A549 (cell line): ENCODE results near the gene MORF4L1. TPM values are rescaled to one million over a fixed set of nuclear protein-coding genes. Genes with fewer than 3 reads are reported as not detected.

Experiments
- ATAC-seq, 2 experiments: fragments of 200-7000 bp in 1 of 2; fragments of >200 bp in 1 of 2; cut with Nextera tagmentation in 1 of 2; cut with Tn5 transposase in 1 of 2; 3 replicates each; pipeline versions ENCODE4 v1.8.0 to v1.9.1; 2018 to 2020; ENCODE audit warnings: mild to moderate bottlenecking in 1 of 2, moderate library complexity in 1 of 2
- CTCF ChIA-PET: fragments of 300-600 bp; sonication (Branson Sonifier 250); formaldehyde crosslinking; extraction: SDS; loops from one replicate; lab custom pipeline; 2021; ENCODE audit warnings: antibody characterized with exemption, inconsistent platforms; lab: Yijun Ruan, JAX
- POLR2A ChIA-PET: fragments of 350-600 bp; formaldehyde crosslinking; extraction: SDS; loops from one replicate; lab custom pipeline; 2021; ENCODE audit warnings: antibody characterized with exemption, inconsistent platforms; lab: Yijun Ruan, JAX
- DNase-seq, 2 experiments: peaks; one replicate each; pipeline versions ENCODE4 v3.0.0 to v3.0.0-alpha.2; 2011 to 2016; ENCODE audit warnings: low read depth in 1 of 2, low spot score in 1 of 2
- FAIRE-seq: peaks from 2 replicates; lab custom pipeline; 2011; peaks lifted over from hg19 to GRCh38; lab: Jason Lieb, UNC
- H3K27ac ChIP-seq, 2 experiments: fragments of >200 bp; sonication (Bioruptor Twin); formaldehyde crosslinking; 3 replicates each; pipeline ENCODE4 v1.5.1; 2016 to 2017
- H3K4me1 ChIP-seq: fragments of >200 bp; sonication (Bioruptor Twin); formaldehyde crosslinking; 3 replicates; pipeline ENCODE4 v1.6.1; 2016
- H3K4me2 ChIP-seq: fragments of >200 bp; sonication (Bioruptor Twin); formaldehyde crosslinking; 3 replicates; pipeline ENCODE4 v1.6.1; 2016
- H3K4me3 ChIP-seq: fragments of >200 bp; sonication (Bioruptor Twin); formaldehyde crosslinking; 3 replicates; pipeline ENCODE4 v1.5.1; 2016
- H3K9me3 ChIP-seq: fragments of >200 bp; sonication (Bioruptor Twin); formaldehyde crosslinking; 3 replicates; pipeline ENCODE4 v1.6.1; 2016
- BHLHE40 ChIP-seq: IDR thresholded peaks from 2 replicates; pipeline ENCODE4 v1.6.1; 2012; ENCODE audit warnings: low read depth, low read length, inconsistent platforms
- CBX2 ChIP-seq: fragments of 200-600 bp; sonication (generic); IDR thresholded peaks from 2 replicates; pipeline ENCODE4 v1.6.1; 2016; ENCODE audit warnings: low read depth, mild to moderate bottlenecking, borderline replicate concordance
- CBX8 ChIP-seq: fragments of 200-600 bp; sonication (generic); IDR thresholded peaks from 2 replicates; pipeline ENCODE4 v1.6.1; 2016
- E2F6 ChIP-seq: IDR thresholded peaks from 2 replicates; pipeline ENCODE4 v1.6.1; 2012; ENCODE audit warnings: low read depth, borderline replicate concordance
- EHF ChIP-seq: fragments of 250-450 bp; sonication (Bioruptor Pico); IDR thresholded peaks from 2 replicates; pipeline ENCODE4 v1.5.0; 2020; ENCODE audit warnings: mild to moderate bottlenecking
- EP300 ChIP-seq, 2 experiments: fragments of >200 bp; sonication (Bioruptor Twin); formaldehyde crosslinking; IDR thresholded peaks; 2 replicates in 1 of 2; 3 replicates in 1 of 2; pipeline ENCODE4 v1.6.1; 2016 to 2017
- ESRRA ChIP-seq: fragments of 150-350 bp; IDR thresholded peaks from 2 replicates; pipeline ENCODE4 v1.6.1; 2014; ENCODE audit warnings: mild to moderate bottlenecking, low read length, borderline replicate concordance
- HDAC2 ChIP-seq: fragments of 200-600 bp; sonication (generic); IDR thresholded peaks from 2 replicates; pipeline ENCODE4 v1.6.1; 2016
- HOXA7 ChIP-seq: fragments of 250-450 bp; sonication (Bioruptor Pico); IDR thresholded peaks from 2 replicates; pipeline ENCODE4 v1.5.0; 2020; ENCODE audit warnings: mild to moderate bottlenecking, moderate library complexity
- HOXB13 ChIP-seq: fragments of 250-450 bp; sonication (Bioruptor Pico); IDR thresholded peaks from 2 replicates; pipeline ENCODE4 v1.5.0; 2020; ENCODE audit warnings: low read depth, mild to moderate bottlenecking, moderate library complexity
- JUNB ChIP-seq: fragments of >200 bp; sonication (Bioruptor Twin); formaldehyde crosslinking; IDR thresholded peaks from 2 replicates; pipeline ENCODE4 v1.6.1; 2016
- KDM5A ChIP-seq: fragments of 200-600 bp; sonication (generic); IDR thresholded peaks from 2 replicates; pipeline ENCODE4 v1.6.1; 2016; ENCODE audit warnings: antibody characterized with exemption, mild to moderate bottlenecking
- MAFK ChIP-seq: fragments of 450-650 bp; IDR thresholded peaks from 2 replicates; pipeline ENCODE4 v1.6.1; 2014; ENCODE audit not compliant: partially characterized antibody
- MAX ChIP-seq: IDR thresholded peaks from 2 replicates; pipeline ENCODE4 v1.6.1; 2012
- MAZ ChIP-seq: fragments of 150-350 bp; IDR thresholded peaks from 2 replicates; pipeline ENCODE4 v1.6.1; 2014; ENCODE audit warnings: antibody characterized with exemption, low read depth, low read length, borderline replicate concordance
- MYC ChIP-seq: IDR thresholded peaks from 2 replicates; pipeline ENCODE4 v1.6.1; 2012; ENCODE audit warnings: mild to moderate bottlenecking, inconsistent platforms, low read length, improper control_type of control experiment, borderline replicate concordance
- POLR2A ChIP-seq: IDR thresholded peaks from 2 replicates; pipeline ENCODE4 v1.6.1; 2012; ENCODE audit warnings: mild to moderate bottlenecking, low read length
- POLR2AphosphoS2 ChIP-seq: conservative IDR thresholded peaks from 2 replicates; pipeline ENCODE4 v1.6.1; 2012; ENCODE audit warnings: low read length, improper control_type of control experiment, inconsistent platforms
- RCOR1 ChIP-seq: fragments of 150-350 bp; IDR thresholded peaks from 2 replicates; pipeline ENCODE4 v1.6.1; 2014; ENCODE audit warnings: antibody characterized with exemption, low read length, low read depth
- RFX5 ChIP-seq: fragments of 450-650 bp; IDR thresholded peaks from 2 replicates; pipeline ENCODE4 v1.7.1; 2014; ENCODE audit warnings: antibody characterized with exemption, mild to moderate bottlenecking, moderate library complexity
- SREBF2 ChIP-seq: fragments of 450-650 bp; IDR thresholded peaks from 2 replicates; pipeline ENCODE4 v1.6.1; 2014; ENCODE audit warnings: mild to moderate bottlenecking, moderate library complexity
- TP53 ChIP-seq: fragments of 250-450 bp; sonication (Bioruptor Pico); IDR thresholded peaks from 2 replicates; pipeline ENCODE4 v1.5.0; 2021; ENCODE audit warnings: mild to moderate bottlenecking, moderate library complexity
- USF2 ChIP-seq: fragments of 450-650 bp; IDR thresholded peaks from 2 replicates; pipeline ENCODE4 v1.6.1; 2014; ENCODE audit warnings: antibody characterized with exemption
- ZC3H11A ChIP-seq: fragments of 450-650 bp; IDR thresholded peaks from 2 replicates; pipeline ENCODE4 v1.6.1; 2014; ENCODE audit warnings: antibody characterized with exemption, mild to moderate bottlenecking
- ZFP36 ChIP-seq: fragments of 450-650 bp; IDR thresholded peaks from 2 replicates; pipeline ENCODE4 v1.6.1; 2014; ENCODE audit warnings: borderline replicate concordance; ENCODE audit not compliant: partially characterized antibody
- WGBS: methylation state at CpG from one replicate; pipeline ENCODE4 v1.1.6; 2017; ENCODE audit errors: missing lambda C conversion rate; 5-methylcytosine and 5-hydroxymethylcytosine counted together
- polyA plus RNA-seq, 4 experiments: library from polyadenylated mRNA; depleted of rRNA in 3 of 4; stranded (reverse); fragments of >200 nt; fragmentation: RNase III in 1 of 4; extraction: RNeasy Plus Mini Kit Qiagen cat#74134 plus additional on column Dnase treatment in 1 of 4; gene quantifications; 2 replicates in 3 of 4; 3 replicates in 1 of 4; pipeline ENCODE4 v1.2.3, GENCODE V29; 2011 to 2017
- TF ChIP-seq, protein P1 (sequence below): fragments of 150-350 bp; IDR thresholded peaks from 2 replicates; pipeline ENCODE4 v1.6.1; 2014; ENCODE audit warnings: low read depth, mild to moderate bottlenecking, low read length
- TF ChIP-seq, protein P2 (sequence below): fragments of >200 bp; sonication (Bioruptor Twin); formaldehyde crosslinking; IDR thresholded peaks from 2 replicates; pipeline ENCODE4 v1.6.1; 2016

MORF4L1 gene
- polyA plus RNA-seq, 2 of the 4 experiments (the other 2 are of a cell fraction) = 498 to 927 TPM

GRCh38 chr15:78933823-78934654, 61.3 kb downstream of the MORF4L1 start:
- 82% methylated on average over 18 of the region's 20 CpGs for WGBS
- no peak overlapping the region for H3K4me3 ChIP-seq
- no peak for ATAC-seq
- ChIA-PET POLR2A (no interaction called here), CTCF (interaction anchor here (0.9 to 4.4 kb wide), 4 partner anchors 11 to 45 kb away, joined by 3 to 19 read pairs (median 8); no protein-coding TSS in a partner anchor)
- no peak overlapping the region for H3K4me2 ChIP-seq
- peaks cover 17% of the 10 kb centered on the region for H3K4me1 ChIP-seq
- no peaks in the 10 kb centered on the region for H3K9me3 ChIP-seq
- TF ChIP-seq SREBF2 = no peak
- no peak for TF ChIP-seq HOXA7
- TF ChIP-seq EP300 (IDR thresholded peaks at IDR 0.05) = no peak
- TF ChIP-seq MAFK = no peak
- no peak for TF ChIP-seq RFX5
- no peak for TF ChIP-seq BHLHE40
- TF ChIP-seq, protein P1, sequence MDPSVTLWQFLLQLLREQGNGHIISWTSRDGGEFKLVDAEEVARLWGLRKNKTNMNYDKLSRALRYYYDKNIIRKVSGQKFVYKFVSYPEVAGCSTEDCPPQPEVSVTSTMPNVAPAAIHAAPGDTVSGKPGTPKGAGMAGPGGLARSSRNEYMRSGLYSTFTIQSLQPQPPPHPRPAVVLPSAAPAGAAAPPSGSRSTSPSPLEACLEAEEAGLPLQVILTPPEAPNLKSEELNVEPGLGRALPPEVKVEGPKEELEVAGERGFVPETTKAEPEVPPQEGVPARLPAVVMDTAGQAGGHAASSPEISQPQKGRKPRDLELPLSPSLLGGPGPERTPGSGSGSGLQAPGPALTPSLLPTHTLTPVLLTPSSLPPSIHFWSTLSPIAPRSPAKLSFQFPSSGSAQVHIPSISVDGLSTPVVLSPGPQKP = no peak
- TF ChIP-seq JUNB = no peak
- no peak for TF ChIP-seq TP53 (CRISPR knock-in tag)
- TF ChIP-seq HOXB13 (CRISPR knock-in tag) = no peak
- no peak for TF ChIP-seq CBX8
- DNase-seq = no peak
- FAIRE-seq = no peak
- H3K27ac ChIP-seq = no peak overlapping the region

GRCh38 chr15:78934655-78935023, 61.9 kb downstream of the MORF4L1 start:
- DNase-seq (no peak), ATAC-seq (no peak), FAIRE-seq (no peak)
- H3K27ac ChIP-seq = no peak overlapping the region
- peaks cover 17% of the 10 kb centered on the region for H3K4me1 ChIP-seq
- TF ChIP-seq MYC (no peak), CBX8 (no peak), HDAC2 (no peak), E2F6 (no peak), KDM5A (no peak), USF2 (no peak), POLR2AphosphoS2 (no peak), MAZ (no peak), POLR2A (no peak), ZFP36 (no peak), SREBF2 (no peak), EHF (CRISPR knock-in tag) (no peak), ESRRA (no peak), RCOR1 (no peak), MAX (no peak), CBX2 (no peak), ZC3H11A (no peak)
- TF ChIP-seq, protein P2, sequence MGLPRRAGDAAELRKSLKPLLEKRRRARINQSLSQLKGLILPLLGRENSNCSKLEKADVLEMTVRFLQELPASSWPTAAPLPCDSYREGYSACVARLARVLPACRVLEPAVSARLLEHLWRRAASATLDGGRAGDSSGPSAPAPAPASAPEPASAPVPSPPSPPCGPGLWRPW = no peak
- TF ChIP-seq, protein P1 = no peak
- ChIA-PET POLR2A (no interaction called here), CTCF (interaction anchor here (1.2 to 4.4 kb wide), 3 partner anchors 26 to 45 kb away, joined by 4 to 19 read pairs (median 10); no protein-coding TSS in a partner anchor)
- 67% methylated on average over 5 of the region's 5 CpGs for WGBS
- no peak overlapping the region for H3K4me3 ChIP-seq
- H3K9me3 ChIP-seq = no peaks in the 10 kb centered on the region
- no peak overlapping the region for H3K4me2 ChIP-seq
